Cardiac fibroblast (primary cell): Measurements from ENCODE around the gene CFAP157.

Experiments used
- DNase-seq, 2 donors: peaks; one replicate each; pipeline versions ENCODE4 v3.0.0 to v3.0.0-alpha.2; 2010; ENCODE audit warnings: low read depth in 2 of 2
- H3K4me3 ChIP-seq, 2 donors: replicated peaks in 1 of 2; 1 replicate in 1 of 2; 2 replicates in 1 of 2; pipeline ENCODE4 v1.5.1; 2011; ENCODE audit warnings: low read depth in 2 of 2, low read length in 2 of 2, mild to moderate bottlenecking in 2 of 2, moderate library complexity in 1 of 2
- CTCF ChIP-seq: IDR thresholded peaks from one replicate; pipeline ENCODE4 v1.5.1; 2011; ENCODE audit warnings: low read depth, mild to moderate bottlenecking, low read length, inconsistent platforms

The CFAP157 gene

DNA sequence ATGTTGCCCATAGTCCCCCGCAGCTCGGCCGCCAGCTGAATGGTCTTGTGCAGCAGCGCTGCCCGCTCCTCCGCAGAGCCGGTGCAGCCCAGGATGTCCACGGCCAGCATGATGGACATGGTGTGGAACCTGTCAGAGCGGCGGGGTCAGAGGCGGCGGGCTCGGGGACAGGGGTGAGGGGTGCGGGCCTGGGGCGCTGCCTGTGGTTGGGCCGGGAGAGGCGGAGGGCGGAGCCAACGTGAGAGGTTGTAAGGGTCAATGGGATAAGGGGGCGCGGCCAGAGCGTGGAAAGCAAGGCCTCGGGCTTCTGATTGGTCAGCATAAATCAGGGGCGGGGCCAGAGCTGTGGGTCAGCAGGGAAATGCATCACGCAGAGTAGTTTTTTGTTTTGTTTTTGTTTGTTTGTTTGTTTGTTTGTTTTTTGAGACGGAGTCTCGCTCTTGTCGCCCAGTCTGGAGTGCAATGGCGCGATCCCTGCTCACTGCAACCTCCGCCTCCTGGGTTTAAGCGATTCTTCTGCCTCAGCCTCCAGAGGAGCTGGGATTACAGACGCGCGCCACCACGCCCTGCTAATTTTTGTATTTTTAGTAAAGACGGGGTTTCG, 35.1 kb downstream of the CFAP157 start:
- peak in 1 of 2 donors; percentile 21 for DNase-seq

DNA sequence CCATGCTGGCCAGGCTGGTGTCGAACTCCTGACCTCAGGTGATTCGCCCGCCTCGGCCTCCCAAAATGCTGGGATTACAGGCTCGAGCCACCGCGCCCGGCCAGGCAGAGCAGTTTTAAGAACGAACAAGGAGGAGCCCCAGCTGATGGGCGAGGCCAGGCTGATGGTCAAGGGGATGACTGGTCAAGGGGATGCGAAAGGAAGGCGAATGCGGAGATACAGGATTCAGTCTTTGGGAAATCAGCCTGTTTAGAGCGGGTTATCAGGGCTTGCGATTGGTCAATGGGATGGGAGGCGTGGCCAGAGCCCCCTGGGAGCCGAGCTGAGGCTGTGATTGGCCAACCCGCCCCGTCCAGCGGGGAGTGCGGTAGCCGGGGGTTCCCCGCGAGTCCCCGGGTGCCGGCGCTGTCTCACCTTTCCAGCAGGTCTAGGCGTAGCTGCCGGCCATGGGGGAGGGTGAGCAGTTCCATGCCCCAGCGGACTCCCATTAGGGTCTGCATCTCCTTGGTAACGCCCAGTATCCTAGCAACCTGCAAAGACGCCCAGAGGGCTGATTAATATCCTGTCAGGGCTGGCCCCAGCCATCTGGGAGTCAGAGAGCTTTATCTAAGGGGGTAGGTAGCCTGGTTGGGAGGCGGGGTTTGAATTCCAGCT, 35.8 kb downstream of the CFAP157 start:
- no peak for TF ChIP-seq CTCF
- DNase-seq: peak in 1 of 2 donors; percentile 23
- peak overlapping the region in 1 of 2 donors; percentile 17 for H3K4me3 ChIP-seq

More for the DNA sequence above, 35.1 kb downstream of the CFAP157 start:
- TF ChIP-seq CTCF: no peak
- no peak overlapping the region for H3K4me3 ChIP-seq

GRCh38 chr9:127744398-127745110, 37.8 kb downstream of the CFAP157 start:
- no peak for DNase-seq
- TF ChIP-seq CTCF: no peak
- H3K4me3 ChIP-seq: no peak overlapping the region

DNA sequence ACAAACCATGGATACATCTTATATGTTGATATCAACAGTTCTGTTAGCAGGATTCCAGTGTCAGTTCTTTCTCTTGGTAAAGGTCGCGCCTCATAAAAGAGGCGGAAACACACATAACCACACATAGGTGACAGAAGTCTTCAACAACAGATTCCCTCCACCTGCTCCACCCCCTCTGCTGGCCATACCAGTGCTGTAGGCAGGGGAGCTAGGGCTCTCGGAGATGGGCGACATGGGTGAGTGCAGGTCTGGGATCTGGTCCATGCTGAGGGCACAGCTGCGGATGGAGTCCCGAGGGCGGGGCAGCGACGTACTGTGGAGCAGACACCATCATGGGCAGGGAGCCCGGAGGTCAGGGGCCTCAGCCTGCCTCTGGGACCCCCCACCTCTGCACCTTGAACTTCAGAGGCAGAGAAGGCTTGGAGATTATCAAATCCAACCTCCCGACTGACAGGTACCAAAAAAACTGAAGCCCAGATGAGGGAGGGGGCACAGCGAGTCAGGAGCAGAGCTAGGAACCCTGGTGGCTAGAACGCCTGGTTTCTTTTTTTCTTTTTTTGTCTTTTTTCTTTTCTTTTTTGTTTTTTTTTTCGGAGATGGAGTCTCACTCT, 40.3 kb downstream of the CFAP157 start:
- no peak overlapping the region for H3K4me3 ChIP-seq
- no peak for DNase-seq
- TF ChIP-seq CTCF: no peak

DNA sequence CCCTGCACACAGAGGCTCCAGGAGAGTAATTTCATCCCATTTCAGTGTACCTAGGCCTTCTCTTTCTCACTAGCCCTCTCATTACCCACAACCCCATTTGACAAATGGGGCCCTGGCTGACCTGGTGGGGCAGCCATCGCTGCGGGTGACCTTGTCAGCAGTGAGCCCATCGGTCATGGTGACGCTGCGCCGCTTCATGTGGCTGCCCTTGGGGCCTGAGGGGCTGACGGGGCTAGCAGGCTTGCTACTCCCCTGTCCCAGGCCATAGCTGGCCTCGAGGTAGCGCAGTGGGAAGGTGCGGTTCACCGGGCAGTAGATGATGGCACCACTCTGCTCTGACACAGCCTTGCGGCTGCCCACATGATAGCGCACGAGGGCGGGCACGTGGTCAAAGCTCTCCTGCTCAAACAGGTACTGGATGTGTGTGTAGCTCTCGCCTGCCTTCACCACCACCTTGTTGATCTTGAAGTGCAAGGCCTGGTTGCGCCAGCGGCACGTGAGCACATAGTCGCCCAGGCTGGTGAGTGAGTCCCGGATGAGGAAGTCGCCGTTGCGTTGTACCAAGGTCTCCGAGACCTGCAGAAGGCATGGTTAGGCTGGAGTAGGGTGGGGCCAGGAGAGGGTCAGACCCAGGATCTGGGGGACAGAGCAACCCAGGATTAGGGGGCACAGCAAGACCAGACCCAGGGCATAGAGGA, 42.5 kb downstream of the CFAP157 start:
- no peak for DNase-seq

More for the DNA sequence above, 42.5 kb downstream of the CFAP157 start:
- no peak overlapping the region for H3K4me3 ChIP-seq
- TF ChIP-seq CTCF: no peak
